ENCODE data around the gene SUMO1.

GRCh38 chr2:202165208-202165607 is 73.2 kb downstream of the SUMO1 start:
- TF ChIP-seq JUNB (IDR thresholded peaks at IDR 0.05; ENCODE audit: unreplicated experiment), result no peak
- TF ChIP-seq CTCF (conservative IDR thresholded peaks at IDR 0.05; ENCODE audit: low read depth in 2 of 2), result peak; percentile 30 to 32; a peak in 3 of 4 replicates
- no peak for TF ChIP-seq REST (IDR thresholded peaks at IDR 0.05; ENCODE audit: unreplicated experiment)
